Keratinocyte (primary cell): Measurements from ENCODE around the gene UPK1A. TPM values are rescaled to one million over a fixed set of nuclear protein-coding genes. Genes with fewer than 3 reads are reported as not detected.

Source experiments
- DNase-seq: peaks from one replicate; pipeline ENCODE4 v3.0.0-alpha.2; 2011; ENCODE audit warnings: low read depth, missing footprints, low spot score
- FAIRE-seq: peaks from 2 replicates; lab custom pipeline; 2011; peaks lifted over from hg19 to GRCh38; lab: Jason Lieb, UNC
- H2AFZ ChIP-seq: 2 replicates; pipeline ENCODE4 v1.6.0; 2012; ENCODE audit warnings: low read length, control low read depth, inconsistent platforms; ENCODE audit not compliant: control insufficient read depth
- H3K27ac ChIP-seq: 2 replicates; pipeline ENCODE4 v1.5.1; 2011; ENCODE audit warnings: low read length; ENCODE audit not compliant: control insufficient read depth, insufficient read depth
- H3K27me3 ChIP-seq: 3 replicates; pipeline ENCODE4 v1.6.0; 2011; ENCODE audit warnings: low read length; ENCODE audit not compliant: control insufficient read depth, insufficient read depth; ENCODE audit errors: extremely low read depth
- H3K36me3 ChIP-seq, 2 experiments: 2 replicates in 1 of 2; 3 replicates in 1 of 2; pipeline ENCODE4 v1.5.1; 2011; ENCODE audit warnings: low read length in 2 of 2, mild to moderate bottlenecking in 1 of 2; ENCODE audit not compliant: control insufficient read depth in 2 of 2, insufficient read depth in 2 of 2; ENCODE audit errors: extremely low read depth in 1 of 2
- H3K4me1 ChIP-seq: 3 replicates; pipeline ENCODE4 v1.5.1; 2011; ENCODE audit warnings: low read length; ENCODE audit not compliant: control insufficient read depth, insufficient read depth; ENCODE audit errors: extremely low read depth
- H3K4me2 ChIP-seq: 3 replicates; pipeline ENCODE4 v1.6.0; 2011; ENCODE audit warnings: low read depth, low read length; ENCODE audit not compliant: control insufficient read depth, insufficient read depth; ENCODE audit errors: extremely low read depth
- H3K4me3 ChIP-seq, 3 experiments: fragments of 200-600 bp in 1 of 3; sonication (generic) in 1 of 3; 2 replicates in 2 of 3; 3 replicates in 1 of 3; pipeline ENCODE4 v1.5.1; 2011 to 2016; ENCODE audit warnings: low read length in 3 of 3, mild to moderate bottlenecking in 3 of 3, control low read depth in 2 of 3, inconsistent platforms in 1 of 3, low read depth in 1 of 3, mixed read lengths in 1 of 3, mixed run types in 1 of 3, moderate library complexity in 1 of 3; ENCODE audit not compliant: control insufficient read depth in 2 of 3, insufficient read depth in 2 of 3; ENCODE audit errors: extremely low read depth in 1 of 3
- H3K79me2 ChIP-seq: 2 replicates; pipeline ENCODE4 v1.6.0; 2012; ENCODE audit warnings: low read length; ENCODE audit not compliant: control insufficient read depth, insufficient read depth
- H3K9ac ChIP-seq: 3 replicates; pipeline ENCODE4 v1.6.0; 2011; ENCODE audit warnings: low read length; ENCODE audit not compliant: control insufficient read depth, insufficient read depth; ENCODE audit errors: extremely low read depth
- H3K9me1 ChIP-seq: 3 replicates; pipeline ENCODE4 v1.6.0; 2011; ENCODE audit warnings: low read length; ENCODE audit not compliant: control insufficient read depth, insufficient read depth; ENCODE audit errors: extremely low read depth
- H3K9me3 ChIP-seq: 2 replicates; pipeline ENCODE4 v1.5.1; 2012; ENCODE audit warnings: low read depth, low read length; ENCODE audit not compliant: control insufficient read depth
- H4K20me1 ChIP-seq: 3 replicates; pipeline ENCODE4 v1.6.0; 2011; ENCODE audit warnings: low read length; ENCODE audit not compliant: control insufficient read depth, insufficient read depth; ENCODE audit errors: extremely low read depth
- EZH2 ChIP-seq: IDR thresholded peaks from one replicate; pipeline ENCODE4 v1.6.1; 2012; ENCODE audit warnings: inconsistent platforms, mild to moderate bottlenecking, low read length, moderate library complexity
- dilution Hi-C: fragments of 300-500 bp; cut with MboI; formaldehyde crosslinking; loops from one replicate; pipeline ENCODE4 v1.7.0; 2020; ENCODE audit warnings: low sequenced_read_pairs; ENCODE audit not compliant: extremely low pct_ligation_motif_present
- polyA plus RNA-seq, 5 experiments: library from polyadenylated mRNA; depleted of rRNA in 3 of 5; stranded (reverse) in 3 of 5; stranded (forward) in 1 of 5; unstranded in 1 of 5; fragments of >200 nt; gene quantifications; 1 replicate in 1 of 5; 2 replicates in 3 of 5; 3 replicates in 1 of 5; pipeline versions ENCODE4 v1.2.1 to v1.2.3, GENCODE V29; 2011 to 2012; ENCODE audit warnings: missing spikeins in 2 of 5, low read depth in 1 of 5, low replicate concordance in 1 of 5
- TF ChIP-seq, protein P1 (sequence below), 3 experiments: IDR thresholded peaks in 1 of 3; conservative IDR thresholded peaks in 1 of 3; optimal IDR thresholded peaks in 1 of 3; 2 replicates in 2 of 3; 3 replicates in 1 of 3; pipeline versions ENCODE3 to v1.5.1; 2011; ENCODE audit warnings: low read length in 3 of 3, mild to moderate bottlenecking in 3 of 3, moderate library complexity in 2 of 3, control low read depth in 1 of 3, inconsistent platforms in 1 of 3; ENCODE audit not compliant: insufficient read depth in 2 of 3; ENCODE audit errors: extremely low read depth in 1 of 3

Gene UPK1A
- polyA plus RNA-seq, 1 donor (not counting 4 experiments of a cell fraction or from before 2014, with no cell fraction given) = 0.09 TPM

DNA sequence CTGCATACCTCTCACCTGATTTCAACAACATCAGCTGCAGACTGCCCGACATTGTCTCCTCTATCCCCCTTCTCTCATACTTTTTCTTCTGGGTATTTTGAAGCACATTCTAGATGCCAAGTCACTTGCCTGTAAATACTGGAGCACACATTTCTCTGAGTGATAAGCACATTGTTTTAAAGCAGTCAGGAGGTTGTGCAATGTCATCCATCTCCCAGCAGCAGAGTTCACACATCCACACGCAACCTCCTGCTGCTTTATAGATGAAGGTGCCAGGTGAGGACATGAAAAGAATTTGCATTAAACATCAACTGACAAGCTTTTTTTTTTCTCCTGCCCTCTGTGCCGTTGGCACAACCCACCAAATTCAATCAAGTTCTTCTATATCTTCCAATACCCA is 5.5 kb downstream of the UPK1A start:
- no peak for DNase-seq
- peaks cover 14% of the 10 kb centered on the region for H3K27me3 ChIP-seq
- no peak overlapping the region for H3K9ac ChIP-seq
- no peaks in the 10 kb centered on the region for H3K36me3 ChIP-seq
- H3K9me3 ChIP-seq = no peaks in the 10 kb centered on the region
- H3K27ac ChIP-seq = no peak overlapping the region
- FAIRE-seq = no peak
- H3K9me1 ChIP-seq = no peaks in the 10 kb centered on the region
- no peaks in the 10 kb centered on the region for H3K79me2 ChIP-seq
- H4K20me1 ChIP-seq = no peaks in the 10 kb centered on the region
- no peak overlapping the region for H3K4me2 ChIP-seq
- H3K4me3 ChIP-seq = no peak overlapping the region
- no peak for TF ChIP-seq EZH2
- TF ChIP-seq, protein P1, sequence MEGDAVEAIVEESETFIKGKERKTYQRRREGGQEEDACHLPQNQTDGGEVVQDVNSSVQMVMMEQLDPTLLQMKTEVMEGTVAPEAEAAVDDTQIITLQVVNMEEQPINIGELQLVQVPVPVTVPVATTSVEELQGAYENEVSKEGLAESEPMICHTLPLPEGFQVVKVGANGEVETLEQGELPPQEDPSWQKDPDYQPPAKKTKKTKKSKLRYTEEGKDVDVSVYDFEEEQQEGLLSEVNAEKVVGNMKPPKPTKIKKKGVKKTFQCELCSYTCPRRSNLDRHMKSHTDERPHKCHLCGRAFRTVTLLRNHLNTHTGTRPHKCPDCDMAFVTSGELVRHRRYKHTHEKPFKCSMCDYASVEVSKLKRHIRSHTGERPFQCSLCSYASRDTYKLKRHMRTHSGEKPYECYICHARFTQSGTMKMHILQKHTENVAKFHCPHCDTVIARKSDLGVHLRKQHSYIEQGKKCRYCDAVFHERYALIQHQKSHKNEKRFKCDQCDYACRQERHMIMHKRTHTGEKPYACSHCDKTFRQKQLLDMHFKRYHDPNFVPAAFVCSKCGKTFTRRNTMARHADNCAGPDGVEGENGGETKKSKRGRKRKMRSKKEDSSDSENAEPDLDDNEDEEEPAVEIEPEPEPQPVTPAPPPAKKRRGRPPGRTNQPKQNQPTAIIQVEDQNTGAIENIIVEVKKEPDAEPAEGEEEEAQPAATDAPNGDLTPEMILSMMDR (optimal IDR thresholded peaks at IDR 0.05 in 1 of 3, IDR thresholded peaks at IDR 0.05 in 1 of 3, conservative IDR thresholded peaks at IDR 0.05 in 1 of 3; ENCODE audit: extremely low read depth in 1 of 3, insufficient read depth in 2 of 3, low read length in 3 of 3) = no peak
- dilution Hi-C loops = no loop called here
- peaks cover 7% of the 10 kb centered on the region for H3K4me1 ChIP-seq
- no peak overlapping the region for H2AFZ ChIP-seq

DNA sequence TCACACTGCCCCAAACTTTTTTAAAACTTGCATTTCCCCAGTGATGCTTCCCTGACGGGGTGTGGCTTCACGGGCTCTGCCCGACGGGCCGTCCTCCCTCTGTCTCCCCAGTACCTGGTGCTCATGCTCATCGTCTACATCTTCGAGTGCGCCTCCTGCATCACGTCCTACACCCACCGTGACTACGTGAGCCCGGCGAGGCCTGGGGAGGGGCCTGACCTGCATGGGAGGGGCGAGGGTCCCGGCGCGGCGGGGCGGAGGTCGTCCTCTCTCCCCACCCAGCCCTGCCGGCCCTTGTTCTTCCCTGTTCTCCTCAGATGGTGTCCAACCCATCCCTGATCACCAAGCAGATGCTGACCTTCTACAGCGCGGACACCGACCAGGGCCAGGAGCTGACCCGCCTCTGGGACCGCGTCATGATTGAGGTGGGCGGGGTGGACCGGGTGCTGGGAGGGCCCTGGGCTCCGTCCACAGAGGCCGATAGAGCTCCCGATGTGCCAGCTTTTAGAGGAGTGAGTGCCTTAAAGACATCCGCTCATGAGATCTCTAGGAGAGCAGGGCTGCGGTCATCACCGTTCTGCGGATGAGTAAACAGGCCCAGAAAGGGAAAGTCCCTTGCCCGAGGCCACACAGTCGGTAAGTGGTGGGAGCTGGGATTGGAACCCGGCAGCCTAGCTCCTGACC is 6.9 kb downstream of the UPK1A start:
- Histone ChIP-seq H3K4me2 (peak overlapping the region; percentile 69), H4K20me1 (no peaks in the 10 kb centered on the region), H3K9ac (peak overlapping the region; percentile 22), H2AFZ (peak overlapping the region; percentile 85), H3K4me3 (peak overlapping the region; percentile 38 to 63 (median 56)), H3K79me2 (no peaks in the 10 kb centered on the region), H3K9me1 (no peaks in the 10 kb centered on the region), H3K27me3 (peaks cover 14% of the 10 kb centered on the region), H3K27ac (no peak overlapping the region), H3K9me3 (no peaks in the 10 kb centered on the region), H3K36me3 (no peaks in the 10 kb centered on the region), H3K4me1 (peaks cover 7% of the 10 kb centered on the region)
- dilution Hi-C loops = no loop called here
- no peak for TF ChIP-seq EZH2
- TF ChIP-seq, protein P1 (optimal IDR thresholded peaks at IDR 0.05 in 1 of 3, IDR thresholded peaks at IDR 0.05 in 1 of 3, conservative IDR thresholded peaks at IDR 0.05 in 1 of 3; ENCODE audit: extremely low read depth in 1 of 3, insufficient read depth in 2 of 3, low read length in 3 of 3) = no peak
- FAIRE-seq (peak; percentile 75), DNase-seq (peak; percentile 42)
